OCI-LY1 (cell line): ENCODE results near the gene ZNF575.

ENCODE experiments used
- H2AFZ ChIP-seq: fragments of 200-600 bp; sonication (generic), shearing (Covaris generic); 2 replicates; pipeline ENCODE4 v1.6.0; 2014; ENCODE audit warnings: antibody characterized with exemption, mild to moderate bottlenecking, low read length
- H3F3A ChIP-seq: fragments of 200-600 bp; sonication (generic), shearing (Covaris generic); 2 replicates; pipeline ENCODE4 v1.6.0; 2014; ENCODE audit warnings: mild to moderate bottlenecking, antibody characterized with exemption, low read length, moderate library complexity; ENCODE audit not compliant: insufficient read depth
- H3K27ac ChIP-seq: fragments of 200-600 bp; sonication (generic); 2 replicates; pipeline ENCODE4 v1.5.1; 2014; ENCODE audit warnings: low read length, mixed run types, mild to moderate bottlenecking, low read depth; ENCODE audit not compliant: poor library complexity, severe bottlenecking
- H3K27me3 ChIP-seq: fragments of 200-600 bp; sonication (generic); 2 replicates; pipeline ENCODE4 v1.6.0; 2014; ENCODE audit warnings: antibody characterized with exemption, mild to moderate bottlenecking, low read length, moderate library complexity; ENCODE audit not compliant: insufficient read depth
- H3K36me3 ChIP-seq: fragments of 200-600 bp; sonication (generic); 2 replicates; pipeline ENCODE4 v1.6.1; 2014; ENCODE audit warnings: mild to moderate bottlenecking, antibody characterized with exemption, low read length, moderate library complexity, mixed read lengths; ENCODE audit not compliant: insufficient read depth
- H3K4me1 ChIP-seq: fragments of 200-600 bp; sonication (generic); 2 replicates; pipeline ENCODE4 v1.5.1; 2014; ENCODE audit warnings: mild to moderate bottlenecking, low read length, moderate library complexity; ENCODE audit not compliant: insufficient read depth, severe bottlenecking
- H3K4me2 ChIP-seq: fragments of 200-600 bp; sonication (generic), shearing (Covaris generic); 2 replicates; pipeline ENCODE4 v1.6.1; 2014; ENCODE audit warnings: low read length
- H3K4me3 ChIP-seq: fragments of 200-600 bp; sonication (generic); 2 replicates; pipeline ENCODE4 v1.5.1; 2014; ENCODE audit warnings: low read length, low read depth, mild to moderate bottlenecking, mixed read lengths; ENCODE audit not compliant: poor library complexity, severe bottlenecking
- H3K79me2 ChIP-seq: fragments of 200-600 bp; shearing (Covaris generic); 2 replicates; pipeline ENCODE4 v1.6.1; 2016; ENCODE audit warnings: mixed run types, low read length, mixed read lengths; ENCODE audit not compliant: insufficient read depth
- H3K9ac ChIP-seq: fragments of 200-600 bp; sonication (generic), shearing (Covaris generic); 2 replicates; pipeline ENCODE4 v1.6.1; 2014; ENCODE audit warnings: mild to moderate bottlenecking, low read length, mixed read lengths
- H3K9me2 ChIP-seq: fragments of 200-600 bp; sonication (generic), shearing (Covaris generic); 2 replicates; pipeline ENCODE4 v1.6.1; 2014; ENCODE audit warnings: low read depth, mild to moderate bottlenecking, low read length, mixed read lengths
- H3K9me3 ChIP-seq: fragments of 200-600 bp; shearing (Covaris generic); 2 replicates; pipeline ENCODE4 v1.6.1; 2014; ENCODE audit warnings: low read length, mixed read lengths
- H4K20me1 ChIP-seq: fragments of 200-600 bp; sonication (generic), shearing (Covaris generic); 2 replicates; pipeline ENCODE4 v1.6.0; 2016; ENCODE audit warnings: mild to moderate bottlenecking, low read length; ENCODE audit not compliant: insufficient read depth
- CTCF ChIP-seq: fragments of 200-600 bp; sonication (generic), shearing (Covaris generic); IDR thresholded peaks from 2 replicates; pipeline ENCODE4 v1.5.1; 2017; ENCODE audit warnings: mild to moderate bottlenecking, antibody characterized with exemption, low read length, moderate library complexity, mixed read lengths
- EZH2 ChIP-seq: fragments of 200-600 bp; sonication (generic), shearing (Covaris generic); IDR thresholded peaks from 2 replicates; pipeline ENCODE4 v1.8.0; 2017; ENCODE audit warnings: borderline replicate concordance, mixed run types, mild to moderate bottlenecking, antibody characterized with exemption, low read length, moderate library complexity, mixed read lengths

ZNF575 gene

GRCh38 chr19:43553656-43554055 lies 20.7 kb downstream of the ZNF575 start:
- H3K4me3 ChIP-seq = no peak overlapping the region
- no peak overlapping the region for H3K4me2 ChIP-seq
- no peak for TF ChIP-seq EZH2
- H3K4me1 ChIP-seq = no peaks in the 10 kb centered on the region
- H3K9ac ChIP-seq = no peak overlapping the region
- no peaks in the 10 kb centered on the region for H4K20me1 ChIP-seq
- no peak overlapping the region for H3K27ac ChIP-seq
- H3K79me2 ChIP-seq = no peaks in the 10 kb centered on the region
- H3K9me3 ChIP-seq = no peaks in the 10 kb centered on the region
- no peak overlapping the region for H2AFZ ChIP-seq
- H3F3A ChIP-seq = no peaks in the 10 kb centered on the region
- no peaks in the 10 kb centered on the region for H3K9me2 ChIP-seq
- H3K27me3 ChIP-seq = no peaks in the 10 kb centered on the region
- peaks cover 44% of the 10 kb centered on the region for H3K36me3 ChIP-seq

- H3K27ac ChIP-seq = no peak overlapping the region
These were observed 21.4 kb downstream of the ZNF575 start for GRCh38 chr19:43554317-43554895.

GRCh38 chr19:43555185-43555770 lies 22.3 kb downstream of the ZNF575 start:
- H2AFZ ChIP-seq = no peak overlapping the region
- no peak overlapping the region for H3K4me3 ChIP-seq
- no peaks in the 10 kb centered on the region for H3F3A ChIP-seq
- TF ChIP-seq EZH2 (no peak), CTCF (peak; percentile 89)
- no peaks in the 10 kb centered on the region for H3K79me2 ChIP-seq
- no peak overlapping the region for H3K27ac ChIP-seq
- H3K4me2 ChIP-seq = no peak overlapping the region
- no peaks in the 10 kb centered on the region for H3K9me3 ChIP-seq
- no peaks in the 10 kb centered on the region for H4K20me1 ChIP-seq
- H3K4me1 ChIP-seq = no peaks in the 10 kb centered on the region
- H3K27me3 ChIP-seq = no peaks in the 10 kb centered on the region
- H3K9ac ChIP-seq = no peak overlapping the region
- no peaks in the 10 kb centered on the region for H3K9me2 ChIP-seq
- peaks cover 40% of the 10 kb centered on the region for H3K36me3 ChIP-seq

More at GRCh38 chr19:43554317-43554895, 21.4 kb downstream of the ZNF575 start:
- Histone ChIP-seq H4K20me1 (no peaks in the 10 kb centered on the region), H3K9ac (no peak overlapping the region), H3K9me2 (no peaks in the 10 kb centered on the region), H3K79me2 (no peaks in the 10 kb centered on the region), H3K4me2 (no peak overlapping the region), H2AFZ (no peak overlapping the region), H3K9me3 (no peaks in the 10 kb centered on the region), H3K4me3 (no peak overlapping the region), H3K4me1 (no peaks in the 10 kb centered on the region), H3K27me3 (no peaks in the 10 kb centered on the region), H3K36me3 (peaks cover 44% of the 10 kb centered on the region), H3F3A (no peaks in the 10 kb centered on the region)
- TF ChIP-seq EZH2 (no peak), CTCF (no peak)

DNA sequence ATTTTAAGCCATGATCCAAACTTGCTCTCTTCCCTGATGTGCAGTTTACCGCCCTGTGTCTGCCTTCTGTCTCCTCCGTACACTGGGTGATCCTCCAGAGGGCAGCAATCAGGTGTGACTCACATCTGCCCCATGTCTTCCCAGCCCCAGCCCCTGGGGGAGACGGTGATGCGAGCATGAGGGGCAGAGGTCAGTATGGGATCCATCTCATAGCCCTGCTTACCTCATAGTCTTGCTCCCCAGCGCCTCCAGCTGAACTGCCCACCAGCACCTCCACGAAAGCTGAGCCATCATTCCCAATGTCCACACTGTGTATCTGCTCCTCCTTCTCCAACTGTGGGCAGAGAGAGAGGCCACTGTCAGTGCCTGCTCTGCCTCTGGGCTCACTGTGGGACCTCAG lies 27.7 kb downstream of the ZNF575 start:
- H3K4me3 ChIP-seq = no peak overlapping the region
- no peak for TF ChIP-seq EZH2
- no peak; the same call in 1 of the 2 replicates for TF ChIP-seq CTCF
- no peaks in the 10 kb centered on the region for H3K9me3 ChIP-seq
- H3K9me2 ChIP-seq = no peaks in the 10 kb centered on the region
- no peaks in the 10 kb centered on the region for H3K27me3 ChIP-seq
- no peaks in the 10 kb centered on the region for H3F3A ChIP-seq
- peaks cover 14% of the 10 kb centered on the region; the same call in 1 of the 2 replicates for H3K36me3 ChIP-seq
- no peak overlapping the region for H2AFZ ChIP-seq
- peaks cover 28% of the 10 kb centered on the region for H3K4me1 ChIP-seq
- H4K20me1 ChIP-seq = no peaks in the 10 kb centered on the region
- no peak overlapping the region for H3K27ac ChIP-seq
- no peak overlapping the region for H3K9ac ChIP-seq
- no peaks in the 10 kb centered on the region for H3K79me2 ChIP-seq
- no peak overlapping the region for H3K4me2 ChIP-seq
